ENCODE measurements around the gene CIT. TPM values are rescaled to one million over a fixed set of nuclear protein-coding genes. Genes with fewer than 3 reads are reported as not detected.

The CIT gene
- total and polyA plus RNA-seq, 10 of the 15 experiments (the other 5 are each of a cell fraction or from before 2014, with no cell fraction given), result 1.0 to 38.2 (median 14.9) TPM

DNA sequence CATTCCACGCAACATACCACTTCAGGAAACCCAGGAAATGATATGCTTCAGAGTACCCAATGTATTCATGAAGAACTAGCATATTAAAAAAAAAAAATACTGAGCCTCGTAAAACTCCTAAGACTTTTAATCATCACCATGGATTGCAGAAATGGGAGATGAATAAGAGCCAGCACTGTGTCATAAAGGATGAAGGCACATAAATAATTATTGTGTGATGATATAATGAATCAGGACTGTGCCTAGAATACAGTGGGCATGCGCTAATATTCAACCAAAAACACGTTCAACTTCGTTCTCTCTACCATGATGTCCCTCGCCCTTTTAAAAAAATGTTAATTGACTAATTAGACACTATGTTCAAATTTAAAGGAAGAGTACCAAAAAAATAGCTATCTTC lies 68.7 kb downstream of the CIT start:
- CTCF ChIA-PET, result interaction anchor here (1.5 kb wide), 1 partner anchor 28 kb away, joined by 4 read pairs; no protein-coding TSS in a partner anchor
- H3K27ac ChIP-seq (ENCODE audit: control insufficient read depth, insufficient read depth), result no peak overlapping the region
- in situ Hi-C loops (cut with MboI), result no loop called here
- SMC1A ChIA-PET (ENCODE audit: uncharacterized antibody, unreplicated experiment), result interaction anchor here (1.3 kb wide), 1 partner anchor 26 kb away, joined by 3 read pairs; no protein-coding TSS in a partner anchor
- no peak overlapping the region for H3K9ac ChIP-seq (ENCODE audit: control insufficient read depth, insufficient read depth, low read length)
- intact Hi-C loops (cut with micrococcal nuclease; ENCODE audit: unreplicated experiment), result no loop called here
- WGBS (ENCODE audit: insufficient coverage, insufficient replicate concordance, low lambda C conversion rate, missing lambda C conversion rate), result 100% methylated on average over 6 of the region's 6 CpGs
- no TSS peak for BruUV-seq (replicated peaks)
- H3K4me2 ChIP-seq (ENCODE audit: control insufficient read depth, insufficient read depth), result no peak overlapping the region
- H3K36me3 ChIP-seq (ENCODE audit: control insufficient read depth in 2 of 2, insufficient read depth in 2 of 2, low read length in 1 of 2), result peaks cover 1 to 15% of the 10 kb centered on the region in 2 experiments; a peak in 3 of 4 replicates
- H3K9me3 ChIP-seq (replicated peaks; ENCODE audit: control insufficient read depth, insufficient read depth, low read length), result no peaks in the 10 kb centered on the region; the same call in 1 of the 3 replicates
- H2AFZ ChIP-seq (ENCODE audit: control insufficient read depth, low read depth, low read length), result no peak overlapping the region
- no peak overlapping the region for H3K4me3 ChIP-seq
- H4K20me1 ChIP-seq (ENCODE audit: control insufficient read depth, insufficient read depth), result no peaks in the 10 kb centered on the region
- DNase-seq (ENCODE audit: low read depth, low spot score) (no peak), ATAC-seq (no peak), FAIRE-seq (no peak)
- no peaks in the 10 kb centered on the region; the same call in 1 of the 2 replicates for H3K79me2 ChIP-seq (ENCODE audit: control insufficient read depth, insufficient read depth, low read length)
- no peaks in the 10 kb centered on the region for H3K27me3 ChIP-seq (replicated peaks in 1 of 2; ENCODE audit: control insufficient read depth in 2 of 2, insufficient read depth in 2 of 2, low read length in 1 of 2)
- POLR2A ChIA-PET, result no interaction called here
- RAD21 ChIA-PET (ENCODE audit: unreplicated experiment), result no interaction called here
- no peak for TF ChIP-seq SMAD5 (IDR thresholded peaks at IDR 0.05; ENCODE audit: low read depth)
- no peak for TF ChIP-seq POLR2A (IDR thresholded peaks at IDR 0.05; ENCODE audit: low read depth, low read length)
- TF ChIP-seq NR2C2 (IDR thresholded peaks at IDR 0.05; ENCODE audit: borderline replicate concordance, control insufficient read depth, insufficient read length, low read depth), result no peak
- TF ChIP-seq RELA (IDR thresholded peaks at IDR 0.05; ENCODE audit: borderline replicate concordance, partially characterized antibody), result no peak
- TF ChIP-seq EZH2 (IDR thresholded peaks at IDR 0.05; ENCODE audit: borderline replicate concordance, control insufficient read depth, low read depth, low read length), result no peak
- TF ChIP-seq, protein P1, sequence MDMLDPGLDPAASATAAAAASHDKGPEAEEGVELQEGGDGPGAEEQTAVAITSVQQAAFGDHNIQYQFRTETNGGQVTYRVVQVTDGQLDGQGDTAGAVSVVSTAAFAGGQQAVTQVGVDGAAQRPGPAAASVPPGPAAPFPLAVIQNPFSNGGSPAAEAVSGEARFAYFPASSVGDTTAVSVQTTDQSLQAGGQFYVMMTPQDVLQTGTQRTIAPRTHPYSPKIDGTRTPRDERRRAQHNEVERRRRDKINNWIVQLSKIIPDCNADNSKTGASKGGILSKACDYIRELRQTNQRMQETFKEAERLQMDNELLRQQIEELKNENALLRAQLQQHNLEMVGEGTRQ (IDR thresholded peaks at IDR 0.05; ENCODE audit: borderline replicate concordance, low read depth, low read length), result no peak
- peaks cover 4% of the 10 kb centered on the region; the same call in 1 of the 2 replicates for H3K4me1 ChIP-seq (ENCODE audit: control insufficient read depth, insufficient read depth, low read length)

DNA sequence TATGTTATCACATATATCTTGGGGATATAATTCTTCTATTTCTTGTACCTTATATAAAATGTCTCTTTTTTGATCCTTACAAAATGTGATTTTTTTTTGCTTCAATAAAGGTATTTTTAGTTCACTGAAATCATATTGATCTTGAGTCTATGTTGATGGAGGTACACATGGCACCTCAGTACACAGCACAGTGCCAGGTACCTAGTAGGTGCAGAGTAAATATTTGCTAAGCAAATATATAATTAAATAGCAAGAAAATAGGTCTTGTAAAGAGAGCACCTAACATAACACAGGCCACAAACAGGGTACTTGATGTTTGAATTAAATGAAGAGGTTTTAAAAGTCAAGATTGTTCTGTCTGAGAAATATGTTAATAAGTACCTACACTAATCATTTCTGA lies 69.7 kb downstream of the CIT start:
- in situ Hi-C loops (cut with MboI) (no loop called here), intact Hi-C loops (cut with micrococcal nuclease; ENCODE audit: unreplicated experiment) (no loop called here)
- Histone ChIP-seq H4K20me1 (ENCODE audit: control insufficient read depth, insufficient read depth) (no peaks in the 10 kb centered on the region), H3K9me3 (replicated peaks; ENCODE audit: control insufficient read depth, insufficient read depth, low read length) (no peaks in the 10 kb centered on the region; the same call in 1 of the 3 replicates), H3K27me3 (replicated peaks in 1 of 2; ENCODE audit: control insufficient read depth in 2 of 2, insufficient read depth in 2 of 2, low read length in 1 of 2) (no peaks in the 10 kb centered on the region), H2AFZ (ENCODE audit: control insufficient read depth, low read depth, low read length) (no peak overlapping the region), H3K79me2 (ENCODE audit: control insufficient read depth, insufficient read depth, low read length) (no peaks in the 10 kb centered on the region; the same call in 1 of the 2 replicates), H3K4me1 (ENCODE audit: control insufficient read depth, insufficient read depth, low read length) (peaks cover 4% of the 10 kb centered on the region; the same call in 1 of the 2 replicates), H3K4me2 (ENCODE audit: control insufficient read depth, insufficient read depth) (no peak overlapping the region), H3K36me3 (ENCODE audit: control insufficient read depth in 2 of 2, insufficient read depth in 2 of 2, low read length in 1 of 2) (peaks cover 2 to 15% of the 10 kb centered on the region in 2 experiments; a peak in 3 of 4 replicates), H3K9ac (ENCODE audit: control insufficient read depth, insufficient read depth, low read length) (no peak overlapping the region), H3K4me3 (no peak overlapping the region), H3K27ac (ENCODE audit: control insufficient read depth, insufficient read depth) (no peak overlapping the region)
- no TSS peak for BruUV-seq (replicated peaks)
- RAD21 ChIA-PET (ENCODE audit: unreplicated experiment), result no interaction called here
- DNase-seq (ENCODE audit: low read depth, low spot score), result no peak
- SMC1A ChIA-PET (ENCODE audit: uncharacterized antibody, unreplicated experiment), result no interaction called here
- POLR2A ChIA-PET, result no interaction called here
- no peak for FAIRE-seq
- CTCF ChIA-PET, result interaction anchor here (1.5 kb wide), 1 partner anchor 27 kb away, joined by 4 read pairs; no protein-coding TSS in a partner anchor
- ATAC-seq, result no peak
- TF ChIP-seq KLF5 (IDR thresholded peaks at IDR 0.05; ENCODE audit: partially characterized antibody) (no peak), MYB (IDR thresholded peaks at IDR 0.05; ENCODE audit: borderline replicate concordance, low read depth, low read length) (no peak), SPI1 (IDR thresholded peaks at IDR 0.05; ENCODE audit: borderline replicate concordance, insufficient read depth, low read depth, low read length) (no peak), JUND (IDR thresholded peaks at IDR 0.05; ENCODE audit: low read depth, low read length) (no peak), KAT2A (conservative IDR thresholded peaks at IDR 0.05; ENCODE audit: control insufficient read depth, low read depth, low read length) (no peak), MEF2A (IDR thresholded peaks at IDR 0.05; ENCODE audit: insufficient read depth, low read depth, low read length) (no peak), IKZF2 (IDR thresholded peaks at IDR 0.05) (no peak), BRCA1 (IDR thresholded peaks at IDR 0.05; ENCODE audit: low read depth, low read length) (no peak), STAT1 (conservative IDR thresholded peaks at IDR 0.05) (no peak), ATF7 (IDR thresholded peaks at IDR 0.05; ENCODE audit: low read depth) (no peak)
- TF ChIP-seq, protein P2, sequence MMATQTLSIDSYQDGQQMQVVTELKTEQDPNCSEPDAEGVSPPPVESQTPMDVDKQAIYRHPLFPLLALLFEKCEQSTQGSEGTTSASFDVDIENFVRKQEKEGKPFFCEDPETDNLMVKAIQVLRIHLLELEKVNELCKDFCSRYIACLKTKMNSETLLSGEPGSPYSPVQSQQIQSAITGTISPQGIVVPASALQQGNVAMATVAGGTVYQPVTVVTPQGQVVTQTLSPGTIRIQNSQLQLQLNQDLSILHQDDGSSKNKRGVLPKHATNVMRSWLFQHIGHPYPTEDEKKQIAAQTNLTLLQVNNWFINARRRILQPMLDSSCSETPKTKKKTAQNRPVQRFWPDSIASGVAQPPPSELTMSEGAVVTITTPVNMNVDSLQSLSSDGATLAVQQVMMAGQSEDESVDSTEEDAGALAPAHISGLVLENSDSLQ (IDR thresholded peaks at IDR 0.05), result no peak
